Colonic mucosa (tissue), 4 donors: ENCODE results near the gene DGKI. TPM values are rescaled to one million over a fixed set of nuclear protein-coding genes. Genes with fewer than 3 reads are reported as not detected.

Source experiments
- DNase-seq: peaks from one replicate; pipeline ENCODE4 v3.0.0-alpha.2; 2020
- H3K27ac ChIP-seq: fragments of 200-600 bp; one replicate; pipeline ENCODE4 v1.8.0; 2021
- H3K27me3 ChIP-seq: fragments of 200-600 bp; one replicate; pipeline ENCODE4 v1.8.0; 2021
- H3K36me3 ChIP-seq: fragments of 200-600 bp; one replicate; pipeline ENCODE4 v1.8.0; 2021
- H3K4me1 ChIP-seq: fragments of 200-600 bp; one replicate; pipeline ENCODE4 v1.8.0; 2021; ENCODE audit warnings: mild to moderate bottlenecking
- H3K4me3 ChIP-seq: fragments of 200-600 bp; one replicate; pipeline ENCODE4 v1.8.0; 2021
- H3K9ac ChIP-seq, 2 donors: one replicate each; pipeline ENCODE4 v1.7.0; 2013; ENCODE audit warnings: control low read depth in 2 of 2, low read depth in 2 of 2, low read length in 2 of 2
- H3K9me3 ChIP-seq: fragments of 200-600 bp; one replicate; pipeline ENCODE4 v1.8.0; 2021
- intact Hi-C: fragments of 100-400 bp; cut with DNase I; formaldehyde crosslinking; loops from one replicate; pipeline ENCODE4 v1.14.1; 2022
- total RNA-seq, 2 donors: library from RNA; stranded (reverse); fragmentation: NEBNext Ultra II Directional in 1 of 2; extraction: Animal tissue kit (Norgen Biotek cat#: 25700) in 1 of 2; gene quantifications; one replicate each; pipeline ENCODE4 v1.2.1, GENCODE V29; 2021
- TF ChIP-seq, protein P1 (sequence below): fragments of 200-600 bp; IDR thresholded peaks from one replicate; pipeline ENCODE4 v1.8.0; 2022; ENCODE audit warnings: antibody characterized with exemption, mild to moderate bottlenecking
- donor health status: healthy.
- donor health status: DM: no; HTN: no; CAD: no.
- donor health status: DM: no; HTN: no; CAD: no.

Gene DGKI
- total RNA-seq, 2 donors from 2014 or later = 0.35 to 0.67 TPM

- Histone ChIP-seq H3K36me3 (peaks cover 12% of the 10 kb centered on the region), H3K27me3 (no peaks in the 10 kb centered on the region), H3K4me3 (no peak overlapping the region), H3K9me3 (no peaks in the 10 kb centered on the region), H3K9ac (no peak overlapping the region), H3K4me1 (no peaks in the 10 kb centered on the region), H3K27ac (no peak overlapping the region)
- TF ChIP-seq, protein P1, sequence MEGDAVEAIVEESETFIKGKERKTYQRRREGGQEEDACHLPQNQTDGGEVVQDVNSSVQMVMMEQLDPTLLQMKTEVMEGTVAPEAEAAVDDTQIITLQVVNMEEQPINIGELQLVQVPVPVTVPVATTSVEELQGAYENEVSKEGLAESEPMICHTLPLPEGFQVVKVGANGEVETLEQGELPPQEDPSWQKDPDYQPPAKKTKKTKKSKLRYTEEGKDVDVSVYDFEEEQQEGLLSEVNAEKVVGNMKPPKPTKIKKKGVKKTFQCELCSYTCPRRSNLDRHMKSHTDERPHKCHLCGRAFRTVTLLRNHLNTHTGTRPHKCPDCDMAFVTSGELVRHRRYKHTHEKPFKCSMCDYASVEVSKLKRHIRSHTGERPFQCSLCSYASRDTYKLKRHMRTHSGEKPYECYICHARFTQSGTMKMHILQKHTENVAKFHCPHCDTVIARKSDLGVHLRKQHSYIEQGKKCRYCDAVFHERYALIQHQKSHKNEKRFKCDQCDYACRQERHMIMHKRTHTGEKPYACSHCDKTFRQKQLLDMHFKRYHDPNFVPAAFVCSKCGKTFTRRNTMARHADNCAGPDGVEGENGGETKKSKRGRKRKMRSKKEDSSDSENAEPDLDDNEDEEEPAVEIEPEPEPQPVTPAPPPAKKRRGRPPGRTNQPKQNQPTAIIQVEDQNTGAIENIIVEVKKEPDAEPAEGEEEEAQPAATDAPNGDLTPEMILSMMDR = no peak
- intact Hi-C loops = no loop called here
- DNase-seq = peak; percentile 55
Measured at GRCh38 chr7:137878333-137878961, 31.7 kb upstream of the DGKI start.

DNA sequence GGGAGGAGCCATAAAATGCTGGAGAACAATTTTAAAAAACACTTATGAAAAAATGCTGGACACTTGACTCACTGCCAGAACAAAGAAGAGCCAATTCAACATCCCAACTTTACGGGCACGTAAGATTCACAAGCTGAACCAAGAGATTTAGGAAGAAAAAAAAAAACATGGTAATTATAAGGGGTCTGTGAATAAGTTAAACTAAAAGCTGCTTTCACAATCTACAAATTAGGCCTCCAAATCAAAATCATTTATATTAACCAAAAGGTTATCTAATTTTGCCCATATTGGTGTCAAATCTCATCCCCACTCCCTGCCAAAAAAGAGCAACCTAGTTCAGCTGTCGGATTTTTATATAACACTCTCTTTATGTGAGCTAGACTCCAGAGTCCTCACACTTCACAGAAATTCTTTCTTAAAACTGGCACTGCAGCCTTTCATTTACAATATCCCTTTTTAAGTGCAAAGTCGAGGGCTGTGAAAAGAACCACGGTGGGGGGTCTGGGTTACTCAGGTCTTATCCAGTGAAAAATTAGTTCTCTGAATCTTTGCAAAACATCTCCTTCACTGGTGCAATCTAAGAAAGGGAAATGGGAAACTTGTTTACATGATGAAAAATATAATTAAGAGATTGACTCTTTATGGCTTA, 30.4 kb upstream of the DGKI start:
- Histone ChIP-seq H3K27me3 (no peaks in the 10 kb centered on the region), H3K27ac (no peak overlapping the region), H3K4me3 (no peak overlapping the region), H3K9ac (no peak overlapping the region), H3K9me3 (no peaks in the 10 kb centered on the region), H3K36me3 (peaks cover 4% of the 10 kb centered on the region), H3K4me1 (no peaks in the 10 kb centered on the region)
- TF ChIP-seq, protein P1 = no peak
- intact Hi-C loops = no loop called here
- DNase-seq = no peak

DNA sequence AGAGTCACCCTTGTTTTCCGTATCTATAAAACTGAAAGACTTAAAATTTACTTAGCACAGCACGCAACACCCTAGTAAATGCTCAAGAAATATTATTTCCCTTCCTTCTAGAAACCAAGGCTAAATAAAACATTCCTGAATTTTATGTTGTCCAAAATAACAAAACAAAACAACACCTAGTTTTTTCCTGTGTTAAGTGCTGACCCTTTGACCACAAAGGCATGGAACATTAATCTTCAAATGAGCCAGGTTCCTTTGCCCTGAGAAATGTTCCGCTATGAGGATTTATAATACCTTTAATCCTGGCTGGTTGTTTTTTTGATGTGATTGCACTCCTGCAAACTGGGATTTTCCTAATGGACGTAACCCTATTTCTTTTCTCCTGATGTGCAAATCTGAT, 29.0 kb upstream of the DGKI start:
- Histone ChIP-seq H3K27ac (no peak overlapping the region), H3K9ac (no peak overlapping the region), H3K27me3 (no peaks in the 10 kb centered on the region), H3K9me3 (no peaks in the 10 kb centered on the region), H3K4me3 (no peak overlapping the region), H3K36me3 (no peaks in the 10 kb centered on the region), H3K4me1 (no peaks in the 10 kb centered on the region)
- no peak for DNase-seq
- TF ChIP-seq, protein P1 = no peak
- intact Hi-C loops = no loop called here

DNA sequence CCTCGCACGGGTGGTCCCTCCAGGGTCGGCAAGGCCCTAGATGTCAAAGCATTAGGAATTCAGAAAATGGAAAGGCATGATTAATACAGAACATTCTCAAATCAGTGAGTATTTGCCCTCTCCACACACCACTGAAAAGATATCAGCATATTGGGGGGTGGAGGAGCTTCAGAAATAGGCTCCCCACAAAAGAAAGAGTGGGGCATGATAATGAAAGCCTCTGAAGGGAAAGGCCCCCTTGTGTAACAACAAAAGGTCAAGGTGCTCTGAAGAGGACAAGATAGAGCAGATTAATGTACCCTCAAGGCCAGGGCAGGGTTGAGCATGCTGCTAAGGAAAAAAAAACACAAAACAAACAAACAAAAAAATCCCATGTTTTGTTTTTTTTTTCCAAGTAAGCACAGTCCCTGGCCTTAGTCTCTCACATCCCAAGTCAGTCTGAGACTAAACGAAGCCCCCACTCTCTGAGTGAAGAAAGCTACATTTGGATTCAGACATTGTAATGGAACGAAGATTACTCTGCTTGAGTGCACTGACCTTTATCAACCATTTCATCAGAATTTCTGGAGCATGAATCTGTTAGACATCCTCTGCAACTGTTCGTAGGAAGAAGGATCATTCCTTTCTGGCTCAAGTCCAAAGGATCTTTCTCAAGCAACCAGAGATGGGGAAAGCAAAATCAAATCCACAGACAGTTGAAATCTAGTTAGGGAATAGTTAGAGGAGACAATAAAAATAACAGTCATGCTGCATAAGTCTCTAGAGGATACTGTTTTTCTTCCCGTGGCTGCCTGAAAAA, 27.4 kb upstream of the DGKI start:
- H3K4me1 ChIP-seq = no peaks in the 10 kb centered on the region
- no peak overlapping the region for H3K4me3 ChIP-seq
- TF ChIP-seq, protein P1 = no peak
- H3K27me3 ChIP-seq = no peaks in the 10 kb centered on the region
- no peak overlapping the region for H3K27ac ChIP-seq
- no peaks in the 10 kb centered on the region for H3K9me3 ChIP-seq
- no peak overlapping the region for H3K9ac ChIP-seq
- no peak for DNase-seq
- no peaks in the 10 kb centered on the region for H3K36me3 ChIP-seq
- intact Hi-C loops = no loop called here

DNA sequence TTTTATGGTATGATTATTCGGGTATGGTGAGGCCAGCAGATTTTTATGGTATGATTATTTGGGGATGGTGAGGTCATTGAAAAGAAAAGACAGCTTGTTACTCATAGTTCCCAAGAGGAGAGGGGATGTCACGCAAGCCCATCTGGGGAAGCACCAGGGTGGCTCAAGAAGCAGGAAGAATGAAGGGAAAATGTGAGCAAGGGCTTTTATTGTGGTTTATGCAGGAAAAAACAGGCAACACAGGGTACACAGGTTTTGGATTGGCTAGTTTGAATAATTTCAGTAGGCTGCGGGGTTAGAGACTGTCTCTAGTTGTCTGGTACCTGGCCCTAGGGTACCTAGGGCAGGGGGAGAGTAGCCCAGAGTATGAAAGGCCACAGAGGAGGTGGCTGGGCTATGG, 26.8 kb upstream of the DGKI start:
- no peaks in the 10 kb centered on the region for H3K9me3 ChIP-seq
- no peak overlapping the region for H3K9ac ChIP-seq
- no peaks in the 10 kb centered on the region for H3K4me1 ChIP-seq
- intact Hi-C loops = no loop called here
- H3K27me3 ChIP-seq = no peaks in the 10 kb centered on the region
- H3K27ac ChIP-seq = no peak overlapping the region
- DNase-seq = no peak
- TF ChIP-seq, protein P1 = no peak
- H3K36me3 ChIP-seq = no peaks in the 10 kb centered on the region
- no peak overlapping the region for H3K4me3 ChIP-seq
